ENCODE data around the gene ERICH6B. TPM values are rescaled to one million over a fixed set of nuclear protein-coding genes. Genes with fewer than 3 reads are reported as not detected.
"Not testable (repeated sequence)": the region's sequence is repeated elsewhere in the genome, so short reads cannot be mapped to it uniquely, and the experiment has no call there.

ERICH6B gene
- not detected for total RNA-seq

- H3K27me3 Mint-ChIP-seq = peaks cover 37% of the 10 kb centered on the region
- CTCF ChIA-PET = no interaction called here
- POLR2A ChIA-PET = no interaction called here
- H3K36me3 Mint-ChIP-seq = no peaks in the 10 kb centered on the region
- intact Hi-C loops (cut with micrococcal nuclease) = no loop called here
- no peak within 1 kb of the TSS for H3K4me3 Mint-ChIP-seq
- H3K27ac Mint-ChIP-seq = no peak within 1 kb of the TSS
- DNase-seq = peak; percentile 16
- H3K9me3 Mint-ChIP-seq = no peaks in the 10 kb centered on the region
- H3K4me1 Mint-ChIP-seq (ENCODE audit: low read depth) = peaks cover 5% of the 10 kb centered on the region
Observed at GRCh38 chr13:45615501-45616101, at the start of gene ERICH6B. Gene ERICH6B (minus strand): TSS chr13:45615739. CDS start chr13:45597005, 18,734 bp downstream.

GRCh38 chr13:45662903-45663302, 47.4 kb upstream of the ERICH6B start:
- H3K4me1 Mint-ChIP-seq (ENCODE audit: low read depth); H3K36me3 Mint-ChIP-seq; H3K27me3 Mint-ChIP-seq; H3K9me3 Mint-ChIP-seq; H3K27ac Mint-ChIP-seq; H3K4me3 Mint-ChIP-seq; CTCF ChIA-PET; intact Hi-C loops (cut with micrococcal nuclease); DNase-seq; POLR2A ChIA-PET: not testable (repeated sequence)

- POLR2A ChIA-PET = no interaction called here
- Mint-ChIP-seq H3K36me3 (no peaks in the 10 kb centered on the region), H3K9me3 (peaks cover 5% of the 10 kb centered on the region), H3K27ac (no peak overlapping the region), H3K4me1 (ENCODE audit: low read depth) (peaks cover 10% of the 10 kb centered on the region), H3K4me3 (no peak overlapping the region), H3K27me3 (no peaks in the 10 kb centered on the region)
- CTCF ChIA-PET = no interaction called here
- intact Hi-C loops (cut with micrococcal nuclease) = no loop called here
- DNase-seq = no peak
Observed at GRCh38 chr13:45662162-45662561, 46.6 kb upstream of the ERICH6B start.

- H3K4me3 Mint-ChIP-seq; H3K4me1 Mint-ChIP-seq (ENCODE audit: low read depth); H3K27me3 Mint-ChIP-seq; CTCF ChIA-PET; intact Hi-C loops (cut with micrococcal nuclease); DNase-seq; H3K36me3 Mint-ChIP-seq; H3K27ac Mint-ChIP-seq; H3K9me3 Mint-ChIP-seq; POLR2A ChIA-PET: not testable (repeated sequence)
Observed at GRCh38 chr13:45660458-45660857, 44.9 kb upstream of the ERICH6B start.

- POLR2A ChIA-PET = no interaction called here
- Mint-ChIP-seq H3K4me1 (ENCODE audit: low read depth) (peaks cover 10% of the 10 kb centered on the region), H3K27me3 (no peaks in the 10 kb centered on the region), H3K4me3 (no peak overlapping the region), H3K27ac (no peak overlapping the region), H3K9me3 (peaks cover 5% of the 10 kb centered on the region), H3K36me3 (no peaks in the 10 kb centered on the region)
- CTCF ChIA-PET = no interaction called here
- intact Hi-C loops (cut with micrococcal nuclease) = no loop called here
- DNase-seq = no peak
Observed at GRCh38 chr13:45659536-45659935, 44.0 kb upstream of the ERICH6B start.

- Mint-ChIP-seq H3K9me3 (peaks cover 5% of the 10 kb centered on the region), H3K4me3 (no peak overlapping the region), H3K27me3 (no peaks in the 10 kb centered on the region), H3K4me1 (ENCODE audit: low read depth) (peaks cover 10% of the 10 kb centered on the region), H3K27ac (no peak overlapping the region), H3K36me3 (no peaks in the 10 kb centered on the region)
- no peak for DNase-seq
- POLR2A ChIA-PET = no interaction called here
- intact Hi-C loops (cut with micrococcal nuclease) = no loop called here
- CTCF ChIA-PET = no interaction called here
Observed at GRCh38 chr13:45658586-45659235, 43.2 kb upstream of the ERICH6B start.

- ChIA-PET CTCF (no interaction called here), POLR2A (no interaction called here)
- no peak overlapping the region for H3K27ac Mint-ChIP-seq
- intact Hi-C loops (cut with micrococcal nuclease) = no loop called here
- no peak for DNase-seq
- H3K9me3 Mint-ChIP-seq = no peaks in the 10 kb centered on the region
- no peaks in the 10 kb centered on the region for H3K36me3 Mint-ChIP-seq
- H3K4me3 Mint-ChIP-seq = no peak overlapping the region
- no peaks in the 10 kb centered on the region for H3K27me3 Mint-ChIP-seq
- H3K4me1 Mint-ChIP-seq (ENCODE audit: low read depth) = peaks cover 2% of the 10 kb centered on the region
Observed at GRCh38 chr13:45654633-45655349, 39.3 kb upstream of the ERICH6B start.

- intact Hi-C loops (cut with micrococcal nuclease); H3K4me1 Mint-ChIP-seq (ENCODE audit: low read depth); CTCF ChIA-PET; H3K36me3 Mint-ChIP-seq; DNase-seq; H3K27me3 Mint-ChIP-seq; H3K4me3 Mint-ChIP-seq; POLR2A ChIA-PET; H3K27ac Mint-ChIP-seq: not testable (repeated sequence)
- H3K9me3 Mint-ChIP-seq = peaks cover 18% of the 10 kb centered on the region
Observed at GRCh38 chr13:45645263-45645662, 29.7 kb upstream of the ERICH6B start.

- H3K4me1 Mint-ChIP-seq (ENCODE audit: low read depth); DNase-seq; CTCF ChIA-PET; intact Hi-C loops (cut with micrococcal nuclease); H3K36me3 Mint-ChIP-seq; H3K27ac Mint-ChIP-seq; POLR2A ChIA-PET; H3K4me3 Mint-ChIP-seq: not testable (repeated sequence)
- peaks cover 18% of the 10 kb centered on the region for H3K9me3 Mint-ChIP-seq
- H3K27me3 Mint-ChIP-seq = peaks cover 21% of the 10 kb centered on the region
Observed at GRCh38 chr13:45642159-45642558, 26.6 kb upstream of the ERICH6B start.

GRCh38 chr13:45635291-45635690, 19.8 kb upstream of the ERICH6B start:
- POLR2A ChIA-PET, H3K36me3 Mint-ChIP-seq: not testable (repeated sequence)

GRCh38 chr13:45630791-45631190, 15.3 kb upstream of the ERICH6B start:
- DNase-seq = no peak
- intact Hi-C loops (cut with micrococcal nuclease) = no loop called here
- Mint-ChIP-seq H3K4me1 (ENCODE audit: low read depth) (no peaks in the 10 kb centered on the region), H3K27ac (no peak overlapping the region), H3K27me3 (peaks cover 10% of the 10 kb centered on the region), H3K36me3 (no peaks in the 10 kb centered on the region), H3K9me3 (no peaks in the 10 kb centered on the region), H3K4me3 (no peak overlapping the region)
- CTCF ChIA-PET = no interaction called here
- POLR2A ChIA-PET = no interaction called here

More at GRCh38 chr13:45635291-45635690, 19.8 kb upstream of the ERICH6B start:
- intact Hi-C loops (cut with micrococcal nuclease); H3K27ac Mint-ChIP-seq; DNase-seq; H3K4me3 Mint-ChIP-seq; CTCF ChIA-PET; H3K4me1 Mint-ChIP-seq (ENCODE audit: low read depth); H3K9me3 Mint-ChIP-seq: not testable (repeated sequence)
- H3K27me3 Mint-ChIP-seq = peaks cover 16% of the 10 kb centered on the region

- no peak overlapping the region for H3K27ac Mint-ChIP-seq
- no peak for DNase-seq
- POLR2A ChIA-PET = no interaction called here
- H3K4me1 Mint-ChIP-seq (ENCODE audit: low read depth) = no peaks in the 10 kb centered on the region
- H3K9me3 Mint-ChIP-seq = no peaks in the 10 kb centered on the region
- CTCF ChIA-PET = interaction anchor here (1.2 kb wide), 1 partner anchor 89 kb away, joined by 3 read pairs; no protein-coding TSS in a partner anchor
- H3K27me3 Mint-ChIP-seq = peaks cover 15% of the 10 kb centered on the region
- intact Hi-C loops (cut with micrococcal nuclease) = loop anchor here (10.0 kb wide), 1 partner anchor 695 kb away; no protein-coding TSS in a partner anchor
- no peak overlapping the region for H3K4me3 Mint-ChIP-seq
- no peaks in the 10 kb centered on the region for H3K36me3 Mint-ChIP-seq
Observed at GRCh38 chr13:45629940-45630339, 14.4 kb upstream of the ERICH6B start.
